Activated CD4-positive, alpha-beta memory T cell treated with anti-CD3 and anti-CD28 coated beads, Interleukin-2, amount 10 ng/mL, durations not matched to agents 7 days and 5 days (primary cell): Measurements from ENCODE around the gene KLRG1. TPM values are rescaled to one million over a fixed set of nuclear protein-coding genes. Genes with fewer than 3 reads are reported as not detected.

Experiments used
- CTCF ChIA-PET: fragments of 350-600 bp; sonication (Branson Sonifier 250); formaldehyde crosslinking; loops from one replicate; lab custom pipeline; 2021; ENCODE audit warnings: antibody characterized with exemption, inconsistent platforms; lab: Charles Lee
- POLR2A ChIA-PET: fragments of 350-600 bp; sonication (Branson Sonifier 250); formaldehyde crosslinking; loops from one replicate; lab custom pipeline; 2021; ENCODE audit warnings: antibody characterized with exemption; lab: Charles Lee
- DNase-seq: peaks from one replicate; pipeline ENCODE4 v3.0.0-alpha.2; 2020
- H3K27ac Mint-ChIP-seq: one replicate; pipeline ENCODE4 v1.8.0; 2021; ENCODE audit warnings: mild to moderate bottlenecking, mixed read lengths
- H3K27me3 Mint-ChIP-seq: one replicate; pipeline ENCODE4 v1.8.0; 2021; ENCODE audit warnings: mixed read lengths
- H3K36me3 Mint-ChIP-seq: one replicate; pipeline ENCODE4 v1.8.0; 2021; ENCODE audit warnings: low read depth, mixed read lengths
- H3K4me1 Mint-ChIP-seq: one replicate; pipeline ENCODE4 v1.8.0; 2021; ENCODE audit warnings: mixed read lengths
- H3K4me3 Mint-ChIP-seq: one replicate; pipeline ENCODE4 v1.8.0; 2021; ENCODE audit warnings: mild to moderate bottlenecking, mixed read lengths
- H3K9me3 Mint-ChIP-seq: one replicate; pipeline ENCODE4 v1.8.0; 2021; ENCODE audit warnings: mixed read lengths
- total RNA-seq, 2 experiments: library from RNA; stranded (reverse); gene quantifications; one replicate each; pipeline ENCODE4 v1.2.3, GENCODE V29; 2021

KLRG1 gene
- total RNA-seq, 2 experiments from 2014 or later: 12.8 to 13.3 TPM

- H3K9me3 Mint-ChIP-seq: peaks cover 18% of the 10 kb centered on the region
- peaks cover 49% of the 10 kb centered on the region for H3K4me1 Mint-ChIP-seq
- H3K36me3 Mint-ChIP-seq: peaks cover 47% of the 10 kb centered on the region
- DNase-seq: peak; percentile 64
- CTCF ChIA-PET: interaction anchor here (0.9 to 8.1 kb wide), 8 partner anchors 9 to 96 kb away, joined by 3 to 162 read pairs (median 4); no protein-coding TSS in a partner anchor
- peak overlapping the region; percentile 94 for H3K27ac Mint-ChIP-seq
- no peaks in the 10 kb centered on the region for H3K27me3 Mint-ChIP-seq
- peak overlapping the region; percentile 58 for H3K4me3 Mint-ChIP-seq
- POLR2A ChIA-PET: interaction anchor here (1.0 to 1.5 kb wide), 4 partner anchors 73 to 309 kb away, joined by 3 to 10 read pairs (median 4); no protein-coding TSS in a partner anchor
Measured at GRCh38 chr12:8953773-8954402, 35.5 kb upstream of the KLRG1 start.

GRCh38 chr12:8956073-8956472 is 33.3 kb upstream of the KLRG1 start:
- no peak for DNase-seq
- Mint-ChIP-seq H3K9me3 (peaks cover 18% of the 10 kb centered on the region), H3K27me3 (no peaks in the 10 kb centered on the region), H3K4me3 (no peak overlapping the region), H3K4me1 (peaks cover 44% of the 10 kb centered on the region), H3K27ac (no peak overlapping the region), H3K36me3 (peaks cover 55% of the 10 kb centered on the region)
- ChIA-PET POLR2A (no interaction called here), CTCF (interaction anchor here (0.8 kb wide), 1 partner anchor 65 kb away, joined by 3 read pairs; no protein-coding TSS in a partner anchor)

- Mint-ChIP-seq H3K36me3 (peaks cover 58% of the 10 kb centered on the region), H3K27ac (no peak overlapping the region), H3K4me3 (no peak overlapping the region), H3K9me3 (peaks cover 18% of the 10 kb centered on the region), H3K4me1 (peaks cover 38% of the 10 kb centered on the region), H3K27me3 (no peaks in the 10 kb centered on the region)
- ChIA-PET POLR2A (no interaction called here), CTCF (interaction anchor here (0.8 kb wide), 1 partner anchor 65 kb away, joined by 3 read pairs; no protein-coding TSS in a partner anchor)
- DNase-seq: no peak
Measured at GRCh38 chr12:8956772-8957171, 32.6 kb upstream of the KLRG1 start.

- H3K27me3 Mint-ChIP-seq: no peaks in the 10 kb centered on the region
- H3K27ac Mint-ChIP-seq: no peak overlapping the region
- POLR2A ChIA-PET: no interaction called here
- H3K4me1 Mint-ChIP-seq: peaks cover 30% of the 10 kb centered on the region
- no peak for DNase-seq
- H3K9me3 Mint-ChIP-seq: peaks cover 17% of the 10 kb centered on the region
- H3K36me3 Mint-ChIP-seq: peaks cover 62% of the 10 kb centered on the region
- no peak overlapping the region for H3K4me3 Mint-ChIP-seq
- CTCF ChIA-PET: interaction anchor here (1.2 kb wide), 1 partner anchor 81 kb away, joined by 3 read pairs; no protein-coding TSS in a partner anchor
Measured at GRCh38 chr12:8957561-8957960, 31.8 kb upstream of the KLRG1 start.

DNA sequence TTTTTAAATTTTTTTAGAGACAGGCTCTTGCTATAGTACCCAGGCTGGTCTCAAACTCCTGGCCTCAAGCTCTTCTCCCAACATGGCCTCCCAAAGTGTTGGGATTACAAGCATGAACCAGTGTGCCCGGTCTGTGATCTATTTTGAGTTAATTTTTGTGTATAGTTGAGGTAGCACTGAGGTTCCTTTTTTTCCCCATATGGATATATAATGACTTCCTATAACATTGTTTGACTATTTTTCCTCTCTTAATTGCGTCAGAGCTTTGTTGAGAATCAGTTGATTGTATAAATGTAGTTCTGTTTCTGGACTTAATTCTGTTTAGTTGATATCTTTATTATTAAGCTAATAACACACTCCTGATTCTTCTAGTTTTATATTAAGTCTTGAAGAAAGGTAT is 31.3 kb upstream of the KLRG1 start:
- Mint-ChIP-seq H3K4me1 (peaks cover 25% of the 10 kb centered on the region), H3K27me3 (no peaks in the 10 kb centered on the region), H3K27ac (no peak overlapping the region), H3K4me3 (no peak overlapping the region), H3K9me3 (peaks cover 15% of the 10 kb centered on the region), H3K36me3 (peaks cover 61% of the 10 kb centered on the region)
- POLR2A ChIA-PET: no interaction called here
- DNase-seq: no peak
- CTCF ChIA-PET: interaction anchor here (1.2 kb wide), 1 partner anchor 81 kb away, joined by 3 read pairs; no protein-coding TSS in a partner anchor

GRCh38 chr12:8960176-8960575 is 29.2 kb upstream of the KLRG1 start:
- Mint-ChIP-seq H3K4me3 (no peak overlapping the region), H3K27me3 (no peaks in the 10 kb centered on the region), H3K4me1 (peaks cover 8% of the 10 kb centered on the region), H3K36me3 (peaks cover 55% of the 10 kb centered on the region), H3K27ac (no peak overlapping the region), H3K9me3 (peaks cover 12% of the 10 kb centered on the region)
- DNase-seq: no peak
- POLR2A ChIA-PET: interaction anchor here (1.4 kb wide), 1 partner anchor 11 kb away, joined by 3 read pairs; the partner anchor contains the start of gene M6PR
- CTCF ChIA-PET: no interaction called here

GRCh38 chr12:8968761-8969160 is 20.6 kb upstream of the KLRG1 start:
- H3K4me1 Mint-ChIP-seq: peaks cover 2% of the 10 kb centered on the region
- H3K36me3 Mint-ChIP-seq: peaks cover 24% of the 10 kb centered on the region
- DNase-seq: no peak
- POLR2A ChIA-PET: no interaction called here
- no peaks in the 10 kb centered on the region for H3K27me3 Mint-ChIP-seq
- peaks cover 26% of the 10 kb centered on the region for H3K9me3 Mint-ChIP-seq
- CTCF ChIA-PET: interaction anchor here (1.2 kb wide), 1 partner anchor 19 kb away, joined by 3 read pairs; the partner anchor contains the start of gene M6PR
- no peak overlapping the region for H3K4me3 Mint-ChIP-seq
- H3K27ac Mint-ChIP-seq: no peak overlapping the region

DNA sequence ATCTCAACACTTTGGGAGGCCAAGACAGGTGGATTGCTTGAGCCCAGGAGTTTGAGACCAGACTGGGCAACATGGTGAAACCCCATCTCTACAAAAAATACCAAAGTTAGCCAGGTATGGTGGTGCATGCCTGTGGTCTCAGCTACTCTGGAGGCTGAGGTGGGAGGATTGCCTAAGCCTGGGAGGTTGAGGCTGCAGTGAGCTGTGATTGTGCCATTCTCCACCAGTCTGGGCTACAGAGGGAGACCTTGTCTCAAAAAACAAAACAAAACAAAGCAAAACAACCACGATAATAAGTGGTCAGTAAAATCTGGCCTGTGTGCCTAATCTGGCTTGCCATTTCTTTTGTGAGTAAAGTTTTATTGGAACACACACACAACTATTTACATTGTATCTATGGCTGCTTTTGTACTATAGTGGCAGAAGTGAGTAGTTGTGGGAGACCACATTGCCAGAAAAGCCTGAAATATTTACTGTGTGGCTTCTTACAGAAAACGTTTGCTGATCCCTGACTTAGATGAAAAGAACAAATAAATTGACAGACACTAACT is 19.4 kb upstream of the KLRG1 start:
- peaks cover 2% of the 10 kb centered on the region for H3K4me1 Mint-ChIP-seq
- no peak for DNase-seq
- peaks cover 27% of the 10 kb centered on the region for H3K9me3 Mint-ChIP-seq
- H3K27ac Mint-ChIP-seq: no peak overlapping the region
- ChIA-PET POLR2A (no interaction called here), CTCF (interaction anchor here (1.2 kb wide), 1 partner anchor 18 kb away, joined by 3 read pairs; no protein-coding TSS in a partner anchor)
- no peak overlapping the region for H3K4me3 Mint-ChIP-seq
- H3K36me3 Mint-ChIP-seq: peaks cover 22% of the 10 kb centered on the region
- H3K27me3 Mint-ChIP-seq: no peaks in the 10 kb centered on the region

GRCh38 chr12:8970432-8970831 is 18.9 kb upstream of the KLRG1 start:
- Mint-ChIP-seq H3K27me3 (no peaks in the 10 kb centered on the region), H3K27ac (no peak overlapping the region), H3K4me1 (peaks cover 2% of the 10 kb centered on the region), H3K9me3 (peaks cover 27% of the 10 kb centered on the region), H3K4me3 (no peak overlapping the region), H3K36me3 (peaks cover 24% of the 10 kb centered on the region)
- ChIA-PET CTCF (interaction anchor here (1.2 kb wide), 1 partner anchor 19 kb away, joined by 3 read pairs; no protein-coding TSS in a partner anchor), POLR2A (no interaction called here)
- no peak for DNase-seq

GRCh38 chr12:8980137-8980536 is 9.2 kb upstream of the KLRG1 start:
- CTCF ChIA-PET: no interaction called here
- no peak for DNase-seq
- Mint-ChIP-seq H3K4me3 (no peak overlapping the region), H3K4me1 (peaks cover 2% of the 10 kb centered on the region), H3K27me3 (no peaks in the 10 kb centered on the region), H3K36me3 (peaks cover 12% of the 10 kb centered on the region), H3K27ac (no peak overlapping the region), H3K9me3 (peaks cover 10% of the 10 kb centered on the region)
- POLR2A ChIA-PET: no interaction called here

DNA sequence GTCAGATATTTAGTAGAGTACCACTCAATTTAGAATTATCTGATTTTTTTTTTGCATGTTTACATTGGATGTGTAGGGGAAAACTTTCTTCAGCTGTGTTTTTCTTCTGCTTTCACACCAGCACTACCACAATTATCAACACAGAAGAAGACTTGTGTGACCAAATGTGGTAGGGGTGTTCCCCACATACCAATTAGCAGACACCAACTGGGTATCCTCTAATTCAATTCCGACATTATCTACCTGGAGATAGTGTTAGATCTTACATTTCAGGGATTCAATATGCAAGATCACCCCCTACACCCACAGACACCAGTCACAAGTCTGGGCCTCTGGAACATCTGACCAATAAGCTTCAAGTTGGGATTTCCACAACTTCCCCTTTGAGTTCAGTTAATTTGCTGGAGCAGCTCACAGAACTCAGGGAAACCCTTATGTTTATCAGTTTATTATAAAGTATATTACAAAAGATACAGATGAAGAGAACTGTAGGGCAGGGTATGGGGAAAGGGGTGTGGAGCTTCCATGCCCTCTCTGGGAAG is 4.1 kb upstream of the KLRG1 start:
- ChIA-PET POLR2A (no interaction called here), CTCF (interaction anchor here (0.5 to 1.2 kb wide), 2 partner anchors 34 to 43 kb away, joined by 3 to 4 read pairs; no protein-coding TSS in a partner anchor)
- H3K4me1 Mint-ChIP-seq: peaks cover 38% of the 10 kb centered on the region
- H3K36me3 Mint-ChIP-seq: peaks cover 6% of the 10 kb centered on the region
- H3K27ac Mint-ChIP-seq: no peak overlapping the region
- H3K4me3 Mint-ChIP-seq: no peak overlapping the region
- peaks cover 1% of the 10 kb centered on the region for H3K9me3 Mint-ChIP-seq
- no peak for DNase-seq
- H3K27me3 Mint-ChIP-seq: no peaks in the 10 kb centered on the region

DNA sequence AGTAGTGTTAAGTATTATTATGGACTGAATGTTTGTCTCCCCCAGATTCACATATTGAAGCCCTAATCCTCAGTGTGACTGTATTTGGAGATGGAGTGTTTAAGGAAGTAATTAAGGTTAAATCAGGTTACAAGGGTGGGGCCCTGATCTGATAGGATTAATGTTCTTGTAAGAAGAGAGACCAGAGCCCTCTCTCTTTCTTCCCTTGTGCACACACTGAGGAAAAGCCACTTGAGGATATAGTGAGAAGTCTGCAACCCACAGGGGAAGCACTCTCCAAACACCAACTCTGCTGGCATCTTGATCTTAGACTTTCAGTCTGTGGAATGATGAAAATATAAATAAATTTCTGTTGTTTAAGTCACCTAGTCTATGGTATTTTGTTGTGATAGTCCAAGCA is 2.2 kb upstream of the KLRG1 start:
- CTCF ChIA-PET: interaction anchor here (1.4 kb wide), 1 partner anchor 38 kb away, joined by 3 read pairs; no protein-coding TSS in a partner anchor
- Mint-ChIP-seq H3K4me3 (no peak overlapping the region), H3K36me3 (peaks cover 6% of the 10 kb centered on the region), H3K4me1 (peaks cover 44% of the 10 kb centered on the region), H3K27me3 (no peaks in the 10 kb centered on the region), H3K9me3 (no peaks in the 10 kb centered on the region), H3K27ac (peak overlapping the region; percentile 70)
- POLR2A ChIA-PET: interaction anchor here (0.9 to 1.4 kb wide), 3 partner anchors 10 to 37 kb away, joined by 3 to 6 read pairs (median 5); no protein-coding TSS in a partner anchor
- no peak for DNase-seq

GRCh38 chr12:8987685-8988084 is 1.7 kb upstream of the KLRG1 start:
- no peak overlapping the region for H3K4me3 Mint-ChIP-seq
- H3K27me3 Mint-ChIP-seq: no peaks in the 10 kb centered on the region
- H3K4me1 Mint-ChIP-seq: peaks cover 47% of the 10 kb centered on the region
- peaks cover 6% of the 10 kb centered on the region for H3K36me3 Mint-ChIP-seq
- CTCF ChIA-PET: interaction anchor here (0.9 to 1.4 kb wide), 2 partner anchors 38 kb away, joined by 3 read pairs; partner anchors contain the start of gene M6PR
- POLR2A ChIA-PET: interaction anchor here (0.9 to 1.4 kb wide), 4 partner anchors 9 to 37 kb away, joined by 3 to 6 read pairs (median 4); no protein-coding TSS in a partner anchor
- no peak for DNase-seq
- no peaks in the 10 kb centered on the region for H3K9me3 Mint-ChIP-seq
- H3K27ac Mint-ChIP-seq: peak overlapping the region; percentile 70
